HUES48 (cell line): ENCODE measurements around the gene BTLA.
"Not testable (repeated sequence)": the region's sequence is repeated elsewhere in the genome, so short reads cannot be mapped to it uniquely, and the experiment has no call there.

Experiments used
- H3K27ac ChIP-seq: one replicate; pipeline ENCODE4 v1.7.0; 2013; ENCODE audit warnings: low read depth, low read length, inconsistent platforms
- H3K27me3 ChIP-seq: 2 replicates; pipeline ENCODE4 v1.6.1; 2013; ENCODE audit warnings: mild to moderate bottlenecking, low read length; ENCODE audit not compliant: control insufficient read depth, insufficient read depth
- H3K36me3 ChIP-seq: 2 replicates; pipeline ENCODE4 v1.6.1; 2013; ENCODE audit warnings: low read length; ENCODE audit not compliant: control insufficient read depth, insufficient read depth
- H3K4me1 ChIP-seq: 2 replicates; pipeline ENCODE4 v1.6.1; 2013; ENCODE audit warnings: mild to moderate bottlenecking, low read length; ENCODE audit not compliant: control insufficient read depth, insufficient read depth
- H3K4me3 ChIP-seq: 2 replicates; pipeline ENCODE4 v1.5.1; 2013; ENCODE audit warnings: mild to moderate bottlenecking, low read depth, low read length
- H3K9ac ChIP-seq: 2 replicates; pipeline ENCODE4 v1.6.1; 2013; ENCODE audit warnings: mild to moderate bottlenecking, low read depth, low read length, moderate library complexity
- H3K9me3 ChIP-seq: 2 replicates; pipeline ENCODE4 v1.6.1; 2013; ENCODE audit warnings: low read length; ENCODE audit not compliant: control insufficient read depth, insufficient read depth

The BTLA gene

GRCh38 chr3:112469671-112470070 is 29.6 kb downstream of the BTLA start:
- H3K9ac ChIP-seq: no peak overlapping the region
- H3K4me1 ChIP-seq: peaks cover 21% of the 10 kb centered on the region
- H3K27ac ChIP-seq: no peak overlapping the region
- H3K27me3 ChIP-seq: no peaks in the 10 kb centered on the region
- no peak overlapping the region for H3K4me3 ChIP-seq
- no peaks in the 10 kb centered on the region for H3K9me3 ChIP-seq
- no peaks in the 10 kb centered on the region for H3K36me3 ChIP-seq

GRCh38 chr3:112467539-112467938 is 31.7 kb downstream of the BTLA start:
- peaks cover 22% of the 10 kb centered on the region for H3K4me1 ChIP-seq
- H3K9me3 ChIP-seq: no peaks in the 10 kb centered on the region
- no peak overlapping the region for H3K27ac ChIP-seq
- no peaks in the 10 kb centered on the region for H3K36me3 ChIP-seq
- no peaks in the 10 kb centered on the region for H3K27me3 ChIP-seq
- H3K9ac ChIP-seq: no peak overlapping the region
- no peak overlapping the region for H3K4me3 ChIP-seq

GRCh38 chr3:112466020-112466419 is 33.3 kb downstream of the BTLA start:
- no peaks in the 10 kb centered on the region for H3K9me3 ChIP-seq
- H3K4me3 ChIP-seq: no peak overlapping the region
- peaks cover 18% of the 10 kb centered on the region for H3K4me1 ChIP-seq
- H3K27ac ChIP-seq: peak overlapping the region; percentile 22
- H3K27me3 ChIP-seq: no peaks in the 10 kb centered on the region
- H3K9ac ChIP-seq: no peak overlapping the region
- no peaks in the 10 kb centered on the region for H3K36me3 ChIP-seq

- Histone ChIP-seq H3K4me1 (peaks cover 18% of the 10 kb centered on the region), H3K9me3 (no peaks in the 10 kb centered on the region), H3K36me3 (no peaks in the 10 kb centered on the region), H3K27me3 (no peaks in the 10 kb centered on the region), H3K4me3 (no peak overlapping the region), H3K27ac (no peak overlapping the region), H3K9ac (no peak overlapping the region)
Observed at GRCh38 chr3:112464264-112464663, 35.0 kb downstream of the BTLA start.

GRCh38 chr3:112463250-112463649 is 36.0 kb downstream of the BTLA start:
- Histone ChIP-seq H3K27ac (no peak overlapping the region), H3K27me3 (no peaks in the 10 kb centered on the region), H3K9me3 (no peaks in the 10 kb centered on the region), H3K4me1 (peaks cover 18% of the 10 kb centered on the region), H3K36me3 (no peaks in the 10 kb centered on the region), H3K9ac (no peak overlapping the region), H3K4me3 (no peak overlapping the region)

- H3K9ac ChIP-seq, H3K9me3 ChIP-seq, H3K4me3 ChIP-seq, H3K36me3 ChIP-seq, H3K27ac ChIP-seq, H3K27me3 ChIP-seq: not testable (repeated sequence)
- H3K4me1 ChIP-seq: peaks cover 18% of the 10 kb centered on the region
Observed at GRCh38 chr3:112461787-112462186, 37.5 kb downstream of the BTLA start.

- Histone ChIP-seq H3K27ac (no peak overlapping the region), H3K9ac (no peak overlapping the region), H3K4me1 (peaks cover 11% of the 10 kb centered on the region; the same call in 1 of the 2 replicates)
Observed at GRCh38 chr3:112460519-112461195, 38.6 kb downstream of the BTLA start.

GRCh38 chr3:112459750-112460149 is 39.5 kb downstream of the BTLA start:
- no peak overlapping the region for H3K27ac ChIP-seq

More at GRCh38 chr3:112460519-112461195, 38.6 kb downstream of the BTLA start:
- Histone ChIP-seq H3K36me3 (no peaks in the 10 kb centered on the region), H3K4me3 (no peak overlapping the region), H3K9me3 (no peaks in the 10 kb centered on the region), H3K27me3 (no peaks in the 10 kb centered on the region)

GRCh38 chr3:112456147-112456546 is 43.1 kb downstream of the BTLA start:
- Histone ChIP-seq H3K4me1 (no peaks in the 10 kb centered on the region), H3K9ac (no peak overlapping the region), H3K4me3 (no peak overlapping the region), H3K36me3 (no peaks in the 10 kb centered on the region), H3K27me3 (no peaks in the 10 kb centered on the region), H3K27ac (no peak overlapping the region), H3K9me3 (no peaks in the 10 kb centered on the region)

More at GRCh38 chr3:112459750-112460149, 39.5 kb downstream of the BTLA start:
- H3K27me3 ChIP-seq: no peaks in the 10 kb centered on the region
- no peak overlapping the region for H3K9ac ChIP-seq
- H3K36me3 ChIP-seq: no peaks in the 10 kb centered on the region
- H3K4me3 ChIP-seq: no peak overlapping the region
- H3K4me1 ChIP-seq: peaks cover 2% of the 10 kb centered on the region; the same call in 1 of the 2 replicates
- H3K9me3 ChIP-seq: no peaks in the 10 kb centered on the region

- no peaks in the 10 kb centered on the region for H3K27me3 ChIP-seq
- no peak overlapping the region for H3K27ac ChIP-seq
- no peak overlapping the region for H3K9ac ChIP-seq
- no peaks in the 10 kb centered on the region for H3K36me3 ChIP-seq
- no peaks in the 10 kb centered on the region for H3K4me1 ChIP-seq
- H3K4me3 ChIP-seq: no peak overlapping the region
- H3K9me3 ChIP-seq: no peaks in the 10 kb centered on the region
Observed at GRCh38 chr3:112448939-112449338, 50.3 kb downstream of the BTLA start.

- no peaks in the 10 kb centered on the region for H3K36me3 ChIP-seq
- H3K27ac ChIP-seq: no peak overlapping the region
- no peaks in the 10 kb centered on the region for H3K4me1 ChIP-seq
- H3K27me3 ChIP-seq: no peaks in the 10 kb centered on the region
- H3K9me3 ChIP-seq: no peaks in the 10 kb centered on the region
- no peak overlapping the region for H3K4me3 ChIP-seq
- no peak overlapping the region for H3K9ac ChIP-seq
Observed at GRCh38 chr3:112446343-112446742, 52.9 kb downstream of the BTLA start.
